SH-SY5Y (cell line): ENCODE measurements around the gene TPR.

Experiments
- GATA2 ChIP-seq: IDR thresholded peaks from 2 replicates; pipeline ENCODE4 v1.6.1; 2011; ENCODE audit warnings: mild to moderate bottlenecking, low read depth, low read length
- GATA3 ChIP-seq: IDR thresholded peaks from 2 replicates; pipeline ENCODE4 v1.6.1; 2011; ENCODE audit warnings: low read depth, mild to moderate bottlenecking, low read length, moderate library complexity

GRCh38 chr1:186307445-186307844 is 67.6 kb downstream of the TPR start:
- TF ChIP-seq GATA2, result no peak
- TF ChIP-seq GATA3, result no peak
